Stimulated activated CD8-positive, alpha-beta memory T cell treated with anti-CD3 and anti-CD28 coated beads, Interleukin-7, amount 100 ng/mL, for 4 hours (primary cell): ENCODE data around the gene TRIM54.
"Not testable (repeated sequence)": the region's sequence is repeated elsewhere in the genome, so short reads cannot be mapped to it uniquely, and the experiment has no call there.

Experiments
- DNase-seq, 2 donors: peaks; one replicate each; pipeline ENCODE4 v3.0.0-alpha.2; 2020; ENCODE audit warnings: low read depth in 2 of 2

TRIM54 gene

DNA sequence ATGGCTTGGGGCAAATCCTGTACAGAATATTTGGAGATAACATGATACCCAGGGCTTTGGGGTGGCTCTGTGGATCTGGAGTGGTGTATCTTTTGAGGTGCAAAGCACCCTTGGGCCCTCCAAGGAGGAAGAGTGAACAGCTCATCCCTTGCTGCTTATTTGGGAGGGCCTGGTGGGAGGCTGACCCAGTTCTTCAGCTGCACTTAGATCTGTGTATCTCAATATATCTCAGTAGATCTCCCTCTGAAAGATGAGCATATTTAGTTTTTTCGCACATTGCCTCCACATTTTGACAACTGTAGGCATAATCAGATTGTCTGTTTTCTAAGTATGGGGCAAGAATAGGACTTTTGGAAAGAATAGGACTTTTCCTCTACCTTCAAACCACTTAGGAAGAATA lies 2.8 kb downstream of the TRIM54 start:
- DNase-seq = no peak

DNA sequence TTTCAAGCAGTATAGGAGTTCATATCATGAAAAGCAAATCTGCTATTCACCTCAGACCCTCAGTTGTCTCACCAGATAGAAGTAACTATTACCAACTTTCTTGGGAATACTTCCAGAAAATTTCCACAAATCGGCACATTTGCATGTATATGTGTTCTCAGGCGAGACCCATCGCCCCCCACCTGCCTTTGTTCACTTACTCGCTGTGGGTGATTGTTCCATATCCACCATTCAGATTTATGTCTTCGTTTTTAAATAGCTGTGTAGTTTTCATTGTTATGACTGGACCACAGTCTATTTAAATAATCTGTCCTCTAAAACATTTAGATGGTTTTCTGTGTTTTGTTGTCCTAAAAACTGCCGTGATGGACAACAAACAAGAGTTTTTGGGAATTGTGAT lies 3.3 kb downstream of the TRIM54 start:
- no peak for DNase-seq

DNA sequence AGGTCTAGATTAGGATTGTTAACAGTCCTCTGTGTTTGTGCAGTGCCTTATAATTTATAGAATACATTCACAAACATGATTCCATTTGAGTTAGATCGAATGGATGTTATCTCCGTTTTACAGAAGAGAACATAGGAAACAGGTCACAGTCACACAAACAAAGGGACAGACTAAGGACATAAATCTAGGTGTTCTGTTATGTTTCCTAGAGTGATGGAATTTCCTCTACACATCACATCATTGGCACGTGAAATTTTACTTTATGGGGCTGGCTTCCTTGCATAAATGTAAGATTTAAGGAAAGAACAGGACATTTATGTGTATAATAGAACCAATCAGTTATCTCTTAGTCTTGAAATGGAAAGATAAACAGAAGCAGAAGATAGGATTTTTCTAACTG lies 6.4 kb downstream of the TRIM54 start:
- DNase-seq = no peak

DNA sequence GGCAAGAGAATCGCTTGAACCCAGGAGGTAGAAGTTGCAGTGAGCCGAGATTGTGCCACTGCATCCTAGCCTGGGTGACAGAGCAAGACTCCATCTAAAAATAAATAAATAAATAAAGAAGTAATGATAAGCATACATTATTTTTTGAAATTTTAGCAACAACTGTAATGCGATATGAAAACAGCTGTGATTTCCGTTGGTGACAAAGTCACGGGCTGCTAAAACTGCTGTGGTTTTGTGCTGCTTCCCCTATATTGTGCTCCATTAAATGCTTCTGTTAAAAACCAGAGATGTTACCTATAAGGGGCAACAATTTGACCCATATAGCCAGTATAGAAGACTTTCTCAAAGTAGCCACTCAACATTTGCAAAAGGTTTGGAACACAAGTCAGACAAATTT lies 8.3 kb downstream of the TRIM54 start:
- DNase-seq = no peak

DNA sequence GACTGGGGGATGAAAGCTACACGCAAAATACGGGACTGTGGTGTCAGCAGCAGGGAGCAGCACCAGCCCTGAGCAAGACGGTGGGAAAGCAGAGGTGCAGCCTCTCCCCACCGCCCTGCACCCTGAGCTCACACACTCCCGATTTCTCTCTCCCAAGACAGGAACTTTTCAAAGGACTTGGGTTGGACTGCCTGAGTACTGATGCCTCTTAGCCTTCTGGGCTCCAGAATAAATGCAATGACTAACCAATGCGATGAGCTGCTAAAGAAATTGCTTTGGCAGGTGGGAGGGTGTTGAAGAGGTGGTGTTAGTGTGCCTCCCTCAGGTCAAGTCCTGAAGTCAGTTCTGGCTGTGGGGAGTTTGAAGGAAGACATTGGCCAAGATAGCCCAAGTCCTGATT lies 9.6 kb downstream of the TRIM54 start:
- DNase-seq = no peak

DNA sequence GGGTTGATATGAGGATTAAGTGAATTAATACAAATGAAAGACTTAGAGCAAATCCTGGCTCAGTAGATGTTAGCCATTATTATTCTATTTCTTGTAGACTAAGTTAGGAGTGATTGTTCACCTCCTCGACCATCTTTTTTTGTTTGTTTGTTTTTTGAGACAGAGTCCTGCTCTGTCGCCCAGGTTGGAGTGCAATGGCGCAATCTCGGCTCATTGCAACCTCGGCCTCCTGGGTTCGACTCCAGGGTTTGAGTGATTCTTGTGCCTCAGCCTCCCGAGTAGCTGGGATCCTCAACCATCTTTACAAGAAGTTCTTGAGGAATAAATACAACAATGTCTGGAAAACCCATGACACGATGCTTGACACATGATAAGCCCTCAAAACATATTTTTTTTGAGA lies 12.7 kb downstream of the TRIM54 start:
- DNase-seq = no peak

DNA sequence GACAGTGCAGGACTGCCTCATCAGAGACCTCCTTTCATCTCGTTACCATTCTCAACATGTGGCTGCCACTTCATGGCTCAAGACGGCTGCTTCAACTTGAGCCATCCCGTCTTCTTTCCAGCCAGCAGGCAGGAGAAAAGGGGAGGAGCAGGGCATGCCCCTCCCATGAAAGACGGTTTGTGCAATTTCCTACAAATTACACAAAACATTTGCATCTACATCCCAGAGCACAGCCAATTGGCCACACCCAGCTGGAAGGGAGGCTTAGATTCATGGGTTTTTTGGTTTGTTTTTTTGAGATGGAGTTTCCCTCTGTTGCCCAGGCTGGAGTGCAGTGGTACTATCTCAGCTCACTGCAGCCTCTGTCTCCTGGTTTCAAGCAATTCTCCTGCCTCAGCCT lies 14.3 kb downstream of the TRIM54 start:
- DNase-seq = no peak

DNA sequence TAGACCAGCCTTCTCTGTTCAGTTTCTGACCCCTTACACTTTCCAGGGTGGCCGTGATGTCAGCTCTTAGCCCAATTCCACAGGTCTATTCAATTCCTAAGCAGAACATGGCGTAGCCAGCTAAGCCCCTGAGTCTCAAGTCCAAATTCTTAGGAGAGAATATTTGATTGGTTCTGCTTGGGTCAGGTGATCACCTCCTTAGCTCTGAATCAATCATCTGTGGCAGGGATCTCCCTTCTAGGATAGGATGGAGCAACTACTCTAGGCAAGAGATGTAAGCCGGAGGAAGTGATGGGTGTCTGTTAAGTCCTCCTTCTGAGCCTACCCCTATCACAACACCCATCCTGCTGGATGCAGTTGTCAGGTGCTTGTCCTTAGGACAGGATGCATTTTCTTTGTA lies 15.0 kb downstream of the TRIM54 start:
- no peak for DNase-seq

DNA sequence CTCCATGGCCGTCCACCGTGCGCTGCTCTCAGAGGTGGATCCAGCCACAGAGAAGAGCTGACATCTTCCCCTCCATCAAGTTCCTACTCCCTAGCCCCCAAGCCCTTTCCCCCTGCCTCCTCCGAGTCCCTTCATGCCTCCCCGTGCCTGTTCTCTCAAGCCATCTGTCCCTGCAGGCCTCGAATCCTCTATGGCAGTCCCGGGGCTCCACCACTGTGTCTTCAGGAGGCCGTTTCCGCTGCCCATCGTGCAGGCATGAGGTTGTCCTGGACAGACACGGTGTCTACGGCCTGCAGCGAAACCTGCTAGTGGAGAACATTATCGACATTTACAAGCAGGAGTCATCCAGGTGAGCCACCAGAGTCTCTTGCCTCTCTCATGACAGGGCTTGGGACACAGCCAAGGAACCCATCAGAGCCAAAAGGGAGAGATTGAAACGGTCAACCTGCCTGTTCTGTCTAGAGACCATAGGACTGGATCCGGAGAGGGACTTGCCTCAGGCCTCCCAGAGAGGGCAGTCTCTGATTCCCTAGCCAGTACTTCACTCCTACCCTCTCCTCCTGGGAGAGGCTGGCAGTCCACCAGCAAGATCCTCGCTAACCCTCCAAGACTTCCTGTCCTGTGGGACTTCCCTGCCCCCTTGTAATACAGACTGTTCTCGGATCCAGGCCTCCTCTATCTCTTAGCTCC lies 16.3 kb downstream of the TRIM54 start:
- DNase-seq = no peak

DNA sequence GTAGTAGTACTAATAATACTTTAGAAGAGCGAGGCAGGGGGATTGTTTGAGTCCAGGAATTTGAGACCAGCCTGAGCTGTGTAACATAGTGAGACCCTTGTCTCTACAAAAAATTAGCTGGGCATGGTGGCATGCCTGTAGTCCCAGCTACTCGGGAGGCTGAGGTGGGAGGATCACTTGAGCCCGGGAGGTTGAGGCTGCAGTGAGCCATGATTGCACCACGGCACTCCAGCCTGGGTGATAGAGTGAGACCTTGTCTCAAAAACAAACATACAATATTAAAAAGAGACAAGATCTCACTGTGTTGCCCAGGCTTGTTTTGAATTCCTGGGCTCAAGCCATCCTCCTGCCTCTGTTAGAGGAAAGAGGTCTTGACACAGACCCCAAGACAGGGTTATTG lies 18.4 kb downstream of the TRIM54 start:
- not testable (repeated sequence) for DNase-seq

DNA sequence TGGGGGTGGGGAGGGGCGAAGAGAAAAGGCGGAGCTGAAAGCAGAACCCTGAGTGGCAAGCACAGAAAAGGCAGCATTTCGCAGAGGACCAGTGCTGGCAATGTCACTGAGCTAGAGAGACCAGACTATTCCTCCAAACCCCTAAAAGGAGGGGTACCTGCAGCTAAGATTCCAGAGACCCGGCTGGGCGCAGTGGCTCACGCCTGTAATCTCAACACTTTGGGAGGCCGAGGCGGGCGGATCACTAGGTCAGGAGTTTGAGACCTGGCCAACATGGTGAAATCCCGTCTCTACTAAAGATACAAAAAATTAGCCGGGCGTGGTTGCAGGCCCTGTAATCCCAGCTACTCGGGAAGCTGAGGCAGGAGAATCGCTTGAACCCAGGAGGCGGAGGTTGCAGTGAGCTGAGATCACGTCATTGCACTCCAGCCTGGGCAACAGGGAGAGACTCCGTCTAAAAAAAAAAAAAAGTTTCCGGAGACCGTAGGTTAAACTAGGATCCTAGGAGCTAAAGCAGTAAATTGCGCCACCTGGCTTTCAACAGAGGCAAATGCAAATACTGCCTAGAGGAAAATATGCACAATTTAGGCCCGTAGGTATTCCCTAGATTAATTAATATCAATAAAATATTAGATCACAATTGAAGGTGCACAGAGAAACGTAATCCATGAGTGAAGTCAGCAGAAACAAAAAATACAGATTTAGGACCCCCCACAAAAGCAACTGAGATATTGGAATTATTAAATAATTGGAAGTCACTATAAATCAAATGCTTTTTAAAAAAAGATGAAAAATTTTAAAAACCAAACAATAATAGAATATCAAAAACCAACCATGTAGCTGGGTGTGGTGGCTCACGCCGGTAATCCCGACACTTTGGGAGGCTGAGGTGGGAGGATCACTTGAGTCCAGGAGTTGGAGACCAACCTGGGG lies 21.1 kb downstream of the TRIM54 start:
- DNase-seq = no peak

DNA sequence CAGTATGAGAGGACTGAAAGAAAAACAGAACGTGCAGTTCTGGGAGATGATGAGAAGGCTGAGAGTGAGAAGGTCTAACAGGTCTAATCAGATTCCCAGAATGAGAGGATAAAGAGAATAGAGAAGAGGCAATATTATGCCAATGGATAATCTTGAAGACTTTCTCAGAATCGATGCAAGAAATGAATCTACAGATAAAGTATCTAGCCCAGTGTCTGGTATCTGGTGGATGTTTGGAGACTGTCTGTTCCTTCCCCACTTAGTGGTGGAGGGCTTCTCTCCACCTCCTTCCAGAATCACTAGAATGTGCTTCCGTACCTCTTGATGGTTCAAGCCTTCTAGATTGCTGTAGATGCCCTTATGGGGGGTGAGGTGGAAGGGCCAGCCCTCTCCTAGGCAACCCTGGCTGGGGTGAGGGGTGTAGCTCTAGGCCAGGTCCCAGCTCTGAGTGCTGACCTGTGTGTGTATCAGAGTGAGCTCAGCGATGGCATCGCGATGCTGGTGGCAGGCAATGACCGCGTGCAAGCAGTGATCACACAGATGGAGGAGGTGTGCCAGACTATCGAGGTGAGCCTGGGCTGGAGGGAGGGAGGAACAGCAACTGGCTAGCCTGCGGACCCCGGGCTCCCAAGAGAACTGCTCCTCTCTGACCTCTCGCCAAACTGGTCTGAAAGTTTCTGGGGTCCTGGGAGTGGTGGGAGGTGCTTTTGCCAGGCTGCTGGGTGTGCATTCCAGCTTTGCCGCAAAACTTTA lies 22.4 kb downstream of the TRIM54 start:
- DNase-seq = no peak

DNA sequence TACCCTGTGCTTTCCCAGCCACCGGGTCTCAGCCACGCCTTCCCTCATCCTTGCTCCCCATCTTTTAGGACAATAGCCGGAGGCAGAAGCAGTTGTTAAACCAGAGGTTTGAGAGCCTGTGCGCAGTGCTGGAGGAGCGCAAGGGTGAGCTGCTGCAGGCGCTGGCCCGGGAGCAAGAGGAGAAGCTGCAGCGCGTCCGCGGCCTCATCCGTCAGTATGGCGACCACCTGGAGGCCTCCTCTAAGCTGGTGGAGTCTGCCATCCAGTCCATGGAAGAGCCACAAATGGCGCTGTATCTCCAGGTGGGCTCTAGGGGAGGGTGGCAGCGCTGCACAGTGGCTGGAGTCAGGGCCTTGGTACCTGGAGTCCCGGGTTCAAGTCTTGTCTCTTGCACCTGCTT lies 23.3 kb downstream of the TRIM54 start:
- no peak for DNase-seq

DNA sequence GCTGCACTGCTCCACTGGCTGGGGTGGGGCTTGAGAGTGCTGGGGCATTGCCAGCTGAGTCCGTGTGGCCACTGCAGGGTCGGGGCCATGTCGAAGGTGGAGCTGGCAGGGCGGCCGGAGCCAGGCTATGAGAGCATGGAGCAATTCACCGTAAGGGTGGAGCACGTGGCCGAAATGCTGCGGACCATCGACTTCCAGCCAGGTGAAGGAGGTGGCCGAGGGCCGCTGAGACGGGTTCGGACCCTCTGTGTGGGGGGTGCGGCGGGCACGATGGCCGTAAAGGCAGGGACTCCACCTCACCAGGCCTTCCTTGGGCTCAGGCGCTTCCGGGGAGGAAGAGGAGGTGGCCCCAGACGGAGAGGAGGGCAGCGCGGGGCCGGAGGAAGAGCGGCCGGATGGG lies 23.9 kb downstream of the TRIM54 start:
- no peak for DNase-seq

DNA sequence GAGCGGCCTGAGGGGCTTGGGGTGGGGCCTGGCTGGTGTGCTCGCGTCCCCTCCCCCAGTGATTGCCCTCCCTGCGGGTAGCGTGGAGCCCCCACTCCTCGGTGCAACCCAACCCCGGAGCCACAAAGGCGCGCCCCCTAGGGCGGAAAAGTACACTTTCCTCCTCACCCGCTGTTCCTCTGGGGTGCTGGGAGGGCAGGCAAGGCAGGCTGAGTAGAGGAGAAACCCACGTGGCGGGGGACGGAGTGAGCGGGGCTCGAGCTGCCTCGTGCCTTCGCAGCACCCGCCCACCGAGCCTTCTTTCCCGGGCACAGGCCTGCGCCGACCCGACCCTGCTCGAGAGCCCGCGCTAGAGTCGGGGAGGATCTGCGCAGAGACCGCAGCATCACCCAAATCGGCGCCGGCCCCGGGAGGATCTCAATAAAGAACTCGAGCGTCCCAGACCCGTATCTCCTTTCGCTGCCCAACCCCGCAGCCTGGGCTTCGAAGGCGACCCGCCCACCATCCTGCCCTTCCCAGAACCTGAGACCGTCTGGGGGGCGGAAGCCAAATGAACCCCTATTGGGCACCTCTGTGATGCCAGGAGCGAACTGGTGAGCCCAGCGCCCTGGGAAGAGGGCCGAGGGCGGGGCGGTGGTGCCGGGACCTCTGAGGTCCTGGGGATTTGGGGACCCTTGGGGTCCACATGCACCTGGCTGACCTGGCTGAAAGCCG lies 24.5 kb downstream of the TRIM54 start:
- peak; percentile 10 to 36 for DNase-seq

DNA sequence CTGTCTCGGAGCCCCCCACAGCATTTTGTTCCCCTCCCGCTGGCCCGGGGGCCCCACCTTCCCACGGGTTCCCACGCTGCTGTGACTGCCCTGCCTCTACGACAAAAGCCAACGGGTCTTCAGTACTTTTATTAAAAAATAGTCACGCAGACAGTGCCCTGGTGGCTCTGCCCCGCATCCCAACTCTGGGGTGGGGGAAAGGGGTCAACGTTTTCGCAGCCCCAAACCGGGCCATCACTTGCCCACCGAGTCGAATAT lies 25.0 kb downstream of the TRIM54 start:
- no peak for DNase-seq

DNA sequence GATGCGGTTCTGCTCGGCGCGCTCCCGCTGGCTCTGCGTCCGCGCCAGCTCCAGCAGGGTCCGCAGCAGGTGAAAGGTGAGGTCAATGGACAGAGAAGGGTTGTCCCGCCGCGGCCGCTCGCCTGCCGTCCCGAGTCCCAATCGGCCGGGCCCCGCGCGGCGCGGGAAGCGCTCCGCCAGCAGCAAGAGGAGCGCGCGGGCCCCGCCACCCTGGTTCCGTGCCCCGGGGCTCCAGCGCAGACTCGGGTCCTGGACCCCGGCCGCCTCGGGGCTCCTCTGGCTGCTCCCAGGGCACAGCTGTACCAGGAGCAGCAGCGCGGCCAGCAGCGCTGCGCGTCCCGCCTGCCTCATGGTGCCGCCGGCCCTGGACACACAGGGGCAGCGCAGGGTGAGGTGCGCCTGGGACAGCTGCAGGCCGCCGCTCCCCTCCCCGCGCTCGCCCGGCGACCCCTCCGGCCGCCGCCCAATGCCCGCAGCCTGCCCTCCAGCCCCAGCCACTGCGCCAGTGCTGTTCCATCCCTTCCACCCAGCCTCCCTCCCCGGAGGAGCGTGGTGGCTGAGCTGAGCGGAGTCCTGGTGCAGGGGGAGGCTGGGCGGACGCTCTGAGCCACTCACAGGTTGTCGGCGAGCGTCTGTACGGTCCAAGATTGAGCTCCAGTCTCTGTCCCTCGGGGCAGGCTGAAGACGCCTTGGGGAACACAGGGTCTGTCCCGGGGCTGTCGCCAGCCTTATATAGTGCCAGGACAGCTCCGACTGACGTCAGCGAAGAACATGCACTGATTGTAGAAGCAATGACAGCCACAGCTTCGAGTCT lies 25.5 kb downstream of the TRIM54 start:
- DNase-seq = no peak

DNA sequence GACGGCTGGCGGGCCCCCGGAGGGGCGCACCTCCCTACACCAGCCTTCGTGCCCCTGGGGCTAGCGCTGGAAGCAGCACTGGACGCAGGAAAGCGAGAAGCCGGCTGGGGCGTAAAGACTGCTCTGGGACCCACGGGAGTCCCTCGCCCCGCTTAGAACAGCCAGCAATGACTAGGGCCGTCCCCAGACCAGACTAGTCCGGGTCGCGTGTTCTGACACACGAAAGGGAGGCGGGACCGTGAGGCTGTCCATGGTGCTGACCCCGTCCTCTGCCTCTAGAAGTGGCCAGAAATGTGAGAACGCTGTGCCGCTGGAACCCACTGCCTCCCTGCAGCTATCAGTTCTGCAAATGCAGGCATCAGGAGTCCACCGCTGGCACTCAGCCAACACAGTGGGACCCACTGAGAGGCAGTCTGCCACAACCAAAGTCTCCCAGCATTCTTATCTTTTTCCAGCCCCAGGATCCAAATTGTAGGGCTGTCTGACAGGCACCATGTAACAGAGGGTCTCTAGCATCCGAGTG lies 26.2 kb downstream of the TRIM54 start, which contains the start of gene UCN:
Gene UCN (minus strand): TSS at position 87 of the 523 bp plus-strand sequence. CDS start 550 bp downstream, outside the sequence.
- DNase-seq = no peak

DNA sequence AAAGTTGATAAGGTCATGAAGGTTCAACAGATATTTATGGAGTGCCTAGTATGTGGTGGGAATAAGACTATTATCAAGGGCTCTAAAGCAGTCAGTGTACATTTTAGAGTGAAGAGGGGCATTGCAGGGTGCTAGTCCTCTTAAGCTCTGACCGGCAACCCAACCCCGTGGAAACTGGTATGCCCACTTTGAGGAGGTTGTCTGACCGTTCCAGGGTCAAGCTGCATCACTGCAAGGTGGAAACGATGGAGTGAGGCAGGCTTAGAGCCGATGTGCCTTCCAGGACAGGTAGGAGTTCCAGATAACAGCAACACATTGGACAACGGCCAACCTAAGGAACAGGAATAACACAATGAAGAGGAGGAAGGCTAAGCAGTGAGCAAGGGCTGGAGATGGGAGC lies 27.4 kb downstream of the TRIM54 start:
- DNase-seq = no peak

DNA sequence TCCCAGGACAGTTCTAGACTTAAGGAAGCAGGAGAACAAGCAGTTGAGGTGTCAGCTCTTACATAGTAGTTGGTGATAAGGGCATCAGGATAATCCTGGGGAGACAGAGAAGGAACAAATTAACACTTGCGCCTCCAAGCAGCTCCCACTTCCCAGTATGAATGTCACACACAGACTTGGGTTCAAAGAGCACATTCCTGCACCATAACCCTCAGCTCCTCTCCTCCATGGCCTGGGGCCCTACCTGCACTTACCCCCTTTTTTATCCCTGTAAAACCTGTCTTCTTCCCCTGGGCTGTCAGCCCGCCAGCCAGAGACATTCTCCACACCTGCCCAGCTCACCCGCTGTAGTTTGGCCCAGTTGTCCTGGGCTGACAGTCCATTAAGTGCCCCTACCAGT lies 29.9 kb downstream of the TRIM54 start:
- no peak for DNase-seq
